HG02588 (cell line): ENCODE data around the gene NPY1R.

Experiments
- ATAC-seq: cut with Tn5 transposase; IDR thresholded peaks from one replicate; pipeline ENCODE4 v1.9.1; 2021; ENCODE audit warnings: mild to moderate bottlenecking, moderate library complexity; ENCODE audit not compliant: unreplicated experiment

Gene NPY1R

DNA sequence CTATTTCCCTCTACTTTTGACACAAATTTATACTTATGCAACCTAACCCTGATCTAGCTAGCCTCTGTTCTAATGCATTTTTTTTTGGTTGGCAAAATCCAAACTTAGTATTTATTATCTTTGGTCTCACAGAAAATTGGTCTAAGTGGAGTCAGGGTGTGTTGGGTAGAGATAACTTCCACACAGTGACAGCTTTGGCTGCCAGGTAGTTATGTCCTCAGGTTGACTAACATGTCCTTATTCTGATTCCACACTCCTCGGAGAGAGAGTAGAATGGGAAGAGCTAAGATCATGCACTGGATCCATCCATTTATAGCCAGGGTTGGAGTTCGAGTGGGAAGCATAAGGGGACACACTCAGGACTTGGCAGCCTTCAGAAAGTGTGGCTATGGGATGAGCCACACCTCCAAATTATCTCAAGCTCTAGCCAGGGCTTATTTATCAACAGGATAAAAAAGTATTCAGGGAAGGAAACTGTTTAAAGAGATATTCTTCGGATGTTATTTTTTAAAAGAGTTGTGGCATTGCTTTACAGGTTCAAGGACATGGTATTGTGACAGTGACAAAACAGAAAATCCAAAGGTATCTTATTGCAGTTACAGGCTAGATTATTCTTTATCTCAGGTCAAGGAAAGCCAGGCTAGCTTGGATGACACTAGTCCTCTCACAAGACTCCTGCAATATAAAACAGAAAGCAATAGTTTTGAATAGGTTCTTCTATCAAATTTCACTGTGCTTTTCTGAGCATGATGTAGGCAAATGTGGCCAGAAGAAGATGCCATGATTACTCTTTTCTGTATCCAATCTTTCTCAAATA lies 51.5 kb downstream of the NPY1R start:
- no peak for ATAC-seq

DNA sequence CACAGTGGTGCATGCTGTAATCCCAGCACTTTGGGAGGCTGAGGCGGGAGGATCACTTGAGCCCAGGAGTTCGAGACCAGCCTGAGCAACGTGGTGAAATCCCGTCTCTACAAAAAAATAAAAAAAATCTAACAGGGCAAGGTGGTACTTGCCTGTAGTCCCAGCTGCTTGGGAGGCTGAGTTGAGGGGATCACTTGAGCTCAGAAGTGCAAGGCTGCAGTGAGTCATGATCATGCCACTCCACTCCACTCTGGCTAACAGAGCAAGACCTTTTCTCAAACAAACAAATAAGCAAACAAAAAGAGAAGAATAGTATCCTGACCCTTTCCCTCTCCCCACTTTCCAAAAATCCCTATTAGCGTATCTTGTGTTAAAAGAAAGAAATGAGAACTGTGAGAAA lies 52.7 kb downstream of the NPY1R start:
- no peak for ATAC-seq

DNA sequence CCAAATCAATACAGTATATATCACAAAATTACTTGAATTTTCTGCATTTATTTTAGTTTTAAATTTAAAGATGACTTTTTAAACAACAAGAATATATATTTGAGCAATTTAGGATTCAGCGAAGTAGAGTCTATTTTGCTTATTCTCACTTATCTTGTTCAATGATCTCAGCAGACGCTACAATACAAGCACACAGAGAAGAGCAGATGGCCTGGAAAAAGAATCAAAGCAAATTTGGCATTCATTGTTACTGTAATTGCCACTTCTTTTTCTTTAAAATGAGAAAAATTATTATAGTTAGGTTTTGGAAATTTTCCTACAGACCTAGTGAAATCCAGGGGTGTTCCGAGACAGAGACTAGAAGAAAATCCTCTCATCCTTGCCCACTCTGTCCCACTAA lies 57.5 kb downstream of the NPY1R start:
- no peak for ATAC-seq
